Liver (tissue), 3 donors: ENCODE data around the gene FRYL.

ENCODE experiments used
- ATF3 ChIP-seq: IDR thresholded peaks from 2 replicates; pipeline ENCODE4 v1.6.1; 2016; ENCODE audit warnings: antibody characterized with exemption
- CTCF ChIP-seq: fragments of 150-350 bp; IDR thresholded peaks from 2 replicates; pipeline ENCODE4 v1.5.1; 2017; ENCODE audit warnings: improper control_type of control experiment, low read depth, low read length; ENCODE audit not compliant: missing input control
- EGR1 ChIP-seq, 2 donors: IDR thresholded peaks; 2 replicates each; pipeline ENCODE4 v1.6.1; 2016 to 2018; ENCODE audit warnings: antibody characterized with exemption in 2 of 2, low read depth in 2 of 2
- FOXA1 ChIP-seq: IDR thresholded peaks from 2 replicates; pipeline ENCODE4 v1.6.1; 2016; ENCODE audit warnings: antibody characterized with exemption
- GABPA ChIP-seq, 2 donors: IDR thresholded peaks in 1 of 2; conservative IDR thresholded peaks in 1 of 2; 2 replicates each; pipeline ENCODE4 v1.6.1; 2016; ENCODE audit warnings: antibody characterized with exemption in 2 of 2, mild to moderate bottlenecking in 1 of 2, moderate library complexity in 1 of 2
- MAX ChIP-seq: IDR thresholded peaks from 2 replicates; pipeline ENCODE4 v1.6.1; 2016; ENCODE audit warnings: antibody characterized with exemption
- RAD21 ChIP-seq, 2 donors: IDR thresholded peaks; 2 replicates each; pipeline ENCODE4 v1.6.1; 2016; ENCODE audit warnings: antibody characterized with exemption in 2 of 2, mild to moderate bottlenecking in 2 of 2
- REST ChIP-seq: IDR thresholded peaks from 2 replicates; pipeline ENCODE4 v1.6.1; 2016; ENCODE audit warnings: antibody characterized with exemption, mild to moderate bottlenecking
- RXRA ChIP-seq, 2 donors: IDR thresholded peaks; 2 replicates each; pipeline ENCODE4 v1.6.1; 2017 to 2018; ENCODE audit warnings: antibody characterized with exemption in 2 of 2, mild to moderate bottlenecking in 1 of 2
- TAF1 ChIP-seq: conservative IDR thresholded peaks from 2 replicates; pipeline ENCODE4 v1.6.1; 2016; ENCODE audit warnings: antibody characterized with exemption, mild to moderate bottlenecking
- donor health status: healthy.
- donor health status: healthy.

GRCh38 chr4:48590884-48591283 lies 189.2 kb downstream of the FRYL start:
- no peak for TF ChIP-seq CTCF
- no peak for TF ChIP-seq GABPA (IDR thresholded peaks at IDR 0.05 in 1 of 2, conservative IDR thresholded peaks at IDR 0.05 in 1 of 2)
- TF ChIP-seq REST = no peak
- TF ChIP-seq RAD21 (IDR thresholded peaks at IDR 0.05) = no peak
- TF ChIP-seq MAX = no peak
- TF ChIP-seq RXRA (IDR thresholded peaks at IDR 0.05) = no peak
- no peak for TF ChIP-seq EGR1 (IDR thresholded peaks at IDR 0.05; ENCODE audit: low read depth in 2 of 2)
- TF ChIP-seq FOXA1 = no peak
- no peak for TF ChIP-seq TAF1
- no peak for TF ChIP-seq ATF3
